Measurements from ENCODE around the gene DEFB126.

DNA sequence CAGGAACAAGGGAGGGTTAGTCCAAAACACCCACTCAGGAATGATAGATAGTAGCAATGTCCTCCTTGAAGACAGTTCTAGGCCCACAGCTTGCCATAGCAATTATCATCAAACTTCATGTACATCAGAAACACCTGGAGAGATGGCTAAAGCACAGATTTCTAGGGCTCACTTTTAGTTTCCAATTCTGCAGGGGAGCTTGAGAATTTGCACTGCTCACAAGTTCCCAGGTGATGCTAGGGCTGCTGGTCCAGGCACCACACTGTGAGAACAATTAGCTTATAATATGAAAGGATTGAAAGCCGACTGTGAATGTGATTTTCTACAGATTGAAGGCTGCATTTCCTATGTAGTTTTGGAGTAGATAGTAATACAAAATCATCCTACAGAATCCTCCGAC, 3.5 kb downstream of the DEFB126 start:
- TF ChIP-seq, protein P1, sequence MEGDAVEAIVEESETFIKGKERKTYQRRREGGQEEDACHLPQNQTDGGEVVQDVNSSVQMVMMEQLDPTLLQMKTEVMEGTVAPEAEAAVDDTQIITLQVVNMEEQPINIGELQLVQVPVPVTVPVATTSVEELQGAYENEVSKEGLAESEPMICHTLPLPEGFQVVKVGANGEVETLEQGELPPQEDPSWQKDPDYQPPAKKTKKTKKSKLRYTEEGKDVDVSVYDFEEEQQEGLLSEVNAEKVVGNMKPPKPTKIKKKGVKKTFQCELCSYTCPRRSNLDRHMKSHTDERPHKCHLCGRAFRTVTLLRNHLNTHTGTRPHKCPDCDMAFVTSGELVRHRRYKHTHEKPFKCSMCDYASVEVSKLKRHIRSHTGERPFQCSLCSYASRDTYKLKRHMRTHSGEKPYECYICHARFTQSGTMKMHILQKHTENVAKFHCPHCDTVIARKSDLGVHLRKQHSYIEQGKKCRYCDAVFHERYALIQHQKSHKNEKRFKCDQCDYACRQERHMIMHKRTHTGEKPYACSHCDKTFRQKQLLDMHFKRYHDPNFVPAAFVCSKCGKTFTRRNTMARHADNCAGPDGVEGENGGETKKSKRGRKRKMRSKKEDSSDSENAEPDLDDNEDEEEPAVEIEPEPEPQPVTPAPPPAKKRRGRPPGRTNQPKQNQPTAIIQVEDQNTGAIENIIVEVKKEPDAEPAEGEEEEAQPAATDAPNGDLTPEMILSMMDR (IDR thresholded peaks at IDR 0.05), result no peak
- no peak for TF ChIP-seq POLR2A (IDR thresholded peaks at IDR 0.05; ENCODE audit: low read depth)

Data from esophagus muscularis mucosa (tissue), 3 donors.